Mesendoderm (in vitro differentiated cells): ENCODE results near the gene MECR.

Experiments
- DNase-seq: peaks from one replicate; pipeline ENCODE4 v3.0.0; 2013
- H2AK5ac ChIP-seq: 2 replicates; pipeline ENCODE4 v1.6.1; 2013; ENCODE audit warnings: low read length, inconsistent platforms
- H2BK120ac ChIP-seq: 2 replicates; pipeline ENCODE4 v1.6.1; 2013; ENCODE audit warnings: low read depth, mild to moderate bottlenecking, low read length, moderate library complexity, mixed read lengths
- H2BK15ac ChIP-seq: replicated peaks from 2 replicates; pipeline ENCODE4 v1.6.1; 2013; ENCODE audit warnings: low read depth, mild to moderate bottlenecking, moderate library complexity
- H2BK5ac ChIP-seq: 2 replicates; pipeline ENCODE4 v1.6.1; 2013; ENCODE audit warnings: low read length, inconsistent platforms
- H3K18ac ChIP-seq: 2 replicates; pipeline ENCODE4 v1.6.1; 2013; ENCODE audit warnings: mild to moderate bottlenecking, low read length, mixed read lengths
- H3K23ac ChIP-seq: one replicate; pipeline ENCODE4 v1.6.1; 2013; ENCODE audit warnings: low read length
- H3K27ac ChIP-seq: 2 replicates; pipeline ENCODE4 v1.5.1; 2013; ENCODE audit warnings: low read depth, mild to moderate bottlenecking, inconsistent platforms, low read length, moderate library complexity
- H3K27me3 ChIP-seq: 2 replicates; pipeline ENCODE4 v1.6.1; 2013; ENCODE audit warnings: low read length, control low read depth, mild to moderate bottlenecking, inconsistent platforms; ENCODE audit not compliant: insufficient read depth, poor library complexity
- H3K36me3 ChIP-seq: 2 replicates; pipeline ENCODE4 v1.6.1; 2013; ENCODE audit warnings: low read length, inconsistent platforms; ENCODE audit not compliant: control insufficient read depth, insufficient read depth
- H3K4ac ChIP-seq: one replicate; pipeline ENCODE4 v1.6.1; 2013; ENCODE audit warnings: low read depth, mild to moderate bottlenecking, low read length, moderate library complexity
- H3K4me1 ChIP-seq: 2 replicates; pipeline ENCODE4 v1.6.1; 2013; ENCODE audit warnings: low read depth, low read length, inconsistent platforms; ENCODE audit not compliant: control insufficient read depth
- H3K4me2 ChIP-seq: 2 replicates; pipeline ENCODE4 v1.6.1; 2013; ENCODE audit warnings: low read length
- H3K4me3 ChIP-seq: 2 replicates; pipeline ENCODE4 v1.5.1; 2013; ENCODE audit warnings: mild to moderate bottlenecking, low read length
- H3K56ac ChIP-seq: one replicate; pipeline ENCODE4 v1.6.1; 2013; ENCODE audit warnings: low read length
- H3K79me1 ChIP-seq: 2 replicates; pipeline ENCODE4 v1.6.1; 2013; ENCODE audit warnings: low read length, inconsistent platforms
- H3K79me2 ChIP-seq: 2 replicates; pipeline ENCODE4 v1.6.1; 2013; ENCODE audit warnings: mild to moderate bottlenecking, low read length; ENCODE audit not compliant: control insufficient read depth, insufficient read depth
- H3K9ac ChIP-seq: 2 replicates; pipeline ENCODE4 v1.6.1; 2013; ENCODE audit warnings: low read length, inconsistent platforms
- H4K5ac ChIP-seq: one replicate; pipeline ENCODE4 v1.6.1; 2013; ENCODE audit warnings: low read length
- H4K8ac ChIP-seq: one replicate; pipeline ENCODE4 v1.6.1; 2013; ENCODE audit warnings: low read depth, mild to moderate bottlenecking, control low read depth, low read length, moderate library complexity
- WGBS: extraction: QIAGEN DNeasy Blood & Tissue Kit; methylation state at CpG from one replicate; pipeline ENCODE4 v1.1.7; 2013; ENCODE audit warnings: low lambda C conversion rate, missing lambda C conversion rate; ENCODE audit not compliant: insufficient coverage; ENCODE audit errors: extremely low coverage; 5-methylcytosine and 5-hydroxymethylcytosine counted together

The MECR gene

GRCh38 chr1:29234471-29234870, 3.7 kb upstream of the MECR start:
- no peak overlapping the region for H3K56ac ChIP-seq
- H3K9ac ChIP-seq: no peak overlapping the region
- no peak overlapping the region for H4K8ac ChIP-seq
- H3K23ac ChIP-seq: no peak overlapping the region
- no peak overlapping the region for H4K5ac ChIP-seq
- no peak overlapping the region for H3K4ac ChIP-seq
- no peak overlapping the region for H3K18ac ChIP-seq
- WGBS: no CpG with 5 or more reads among the region's 1 CpG
- no peaks in the 10 kb centered on the region for H3K36me3 ChIP-seq
- H3K27me3 ChIP-seq: no peaks in the 10 kb centered on the region
- H2BK15ac ChIP-seq: no peak overlapping the region
- H3K4me3 ChIP-seq: no peak overlapping the region
- H3K4me2 ChIP-seq: no peak overlapping the region
- no peak overlapping the region for H3K27ac ChIP-seq
- peaks cover 12% of the 10 kb centered on the region for H3K79me1 ChIP-seq
- no peak overlapping the region for H2BK120ac ChIP-seq
- no peak for DNase-seq
- H2BK5ac ChIP-seq: no peak overlapping the region
- peaks cover 16% of the 10 kb centered on the region for H3K79me2 ChIP-seq
- peaks cover 7% of the 10 kb centered on the region for H3K4me1 ChIP-seq
- no peak overlapping the region for H2AK5ac ChIP-seq

DNA sequence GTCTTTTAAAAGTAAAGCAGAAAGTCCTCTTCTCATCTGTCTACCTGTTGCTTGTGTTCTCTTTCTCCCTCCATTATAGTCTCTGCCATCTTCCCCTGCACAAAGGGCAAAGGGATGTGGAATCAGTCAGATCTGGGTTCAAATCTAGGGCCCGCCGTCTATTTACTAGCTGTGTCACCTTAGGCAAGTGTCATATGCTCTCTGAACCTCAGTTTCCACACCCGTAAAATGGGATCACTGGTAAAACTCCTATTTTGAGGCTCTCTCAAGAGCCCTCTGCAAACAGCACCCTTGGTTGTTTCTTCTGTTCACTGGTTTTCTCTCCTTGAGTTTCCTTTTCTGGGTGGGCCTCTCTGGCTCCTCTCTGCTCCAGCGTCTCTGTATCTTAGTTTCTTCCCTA, 3.0 kb upstream of the MECR start:
- Histone ChIP-seq H2AK5ac (no peak overlapping the region), H3K9ac (no peak overlapping the region), H3K56ac (no peak overlapping the region), H3K4me3 (no peak overlapping the region), H3K27me3 (no peaks in the 10 kb centered on the region), H3K79me1 (peaks cover 12% of the 10 kb centered on the region), H3K79me2 (peaks cover 12% of the 10 kb centered on the region), H3K36me3 (no peaks in the 10 kb centered on the region), H2BK5ac (no peak overlapping the region), H4K8ac (no peak overlapping the region), H3K23ac (no peak overlapping the region), H2BK120ac (no peak overlapping the region), H3K4me2 (no peak overlapping the region), H3K18ac (no peak overlapping the region), H3K4me1 (peaks cover under 1% of the 10 kb centered on the region), H3K4ac (no peak overlapping the region), H3K27ac (no peak overlapping the region), H4K5ac (no peak overlapping the region), H2BK15ac (no peak overlapping the region)
- no peak for DNase-seq
- WGBS: no CpG with 5 or more reads among the region's 4 CpGs

DNA sequence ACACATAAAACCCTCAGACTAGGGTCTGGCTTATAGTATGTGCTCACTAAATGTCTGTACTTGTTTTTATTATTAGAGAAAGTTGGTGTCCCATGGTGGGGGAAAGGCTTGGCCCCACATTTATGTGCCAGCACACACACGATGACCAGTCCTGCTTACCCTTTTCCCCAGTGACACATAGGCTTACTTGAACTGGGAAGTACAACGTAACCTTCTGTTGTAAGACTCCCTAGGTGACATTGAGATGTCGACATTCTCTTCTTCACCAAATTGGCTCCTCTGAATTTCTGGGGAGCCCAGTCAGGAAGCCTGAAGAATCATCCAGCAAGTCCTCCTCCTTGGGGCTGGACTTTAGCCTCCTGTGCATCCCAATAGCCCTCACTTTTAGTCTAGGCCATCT, 1.7 kb upstream of the MECR start:
- Histone ChIP-seq H3K79me1 (peaks cover 12% of the 10 kb centered on the region), H3K27ac (no peak overlapping the region), H3K79me2 (peaks cover 10% of the 10 kb centered on the region), H3K9ac (no peak overlapping the region), H2BK5ac (no peak overlapping the region), H3K18ac (no peak overlapping the region), H2BK120ac (no peak overlapping the region), H4K8ac (no peak overlapping the region), H3K36me3 (no peaks in the 10 kb centered on the region), H3K4me2 (no peak overlapping the region), H3K23ac (no peak overlapping the region), H3K27me3 (no peaks in the 10 kb centered on the region), H3K4me3 (no peak overlapping the region), H2AK5ac (no peak overlapping the region), H4K5ac (no peak overlapping the region), H3K4me1 (no peaks in the 10 kb centered on the region), H3K56ac (no peak overlapping the region), H2BK15ac (no peak overlapping the region), H3K4ac (no peak overlapping the region)
- WGBS: no CpG with 5 or more reads among the region's 3 CpGs
- DNase-seq: no peak

GRCh38 chr1:29230204-29230552, 556 bp downstream of the MECR start:
- Histone ChIP-seq H2AK5ac (no peak overlapping the region), H3K4me3 (peak overlapping the region; percentile 96), H3K79me2 (peaks cover 3% of the 10 kb centered on the region), H3K4ac (no peak overlapping the region), H3K4me1 (no peaks in the 10 kb centered on the region), H3K18ac (no peak overlapping the region), H2BK120ac (no peak overlapping the region), H3K23ac (no peak overlapping the region), H3K36me3 (no peaks in the 10 kb centered on the region), H4K8ac (no peak overlapping the region), H4K5ac (no peak overlapping the region), H3K9ac (peak overlapping the region; percentile 86), H2BK5ac (no peak overlapping the region), H3K27ac (no peak overlapping the region), H2BK15ac (no peak overlapping the region), H3K79me1 (peaks cover 5% of the 10 kb centered on the region), H3K27me3 (no peaks in the 10 kb centered on the region), H3K4me2 (peak overlapping the region; percentile 94), H3K56ac (peak overlapping the region; percentile 93)
- no CpG with 5 or more reads among the region's 4 CpGs for WGBS
- no peak for DNase-seq

DNA sequence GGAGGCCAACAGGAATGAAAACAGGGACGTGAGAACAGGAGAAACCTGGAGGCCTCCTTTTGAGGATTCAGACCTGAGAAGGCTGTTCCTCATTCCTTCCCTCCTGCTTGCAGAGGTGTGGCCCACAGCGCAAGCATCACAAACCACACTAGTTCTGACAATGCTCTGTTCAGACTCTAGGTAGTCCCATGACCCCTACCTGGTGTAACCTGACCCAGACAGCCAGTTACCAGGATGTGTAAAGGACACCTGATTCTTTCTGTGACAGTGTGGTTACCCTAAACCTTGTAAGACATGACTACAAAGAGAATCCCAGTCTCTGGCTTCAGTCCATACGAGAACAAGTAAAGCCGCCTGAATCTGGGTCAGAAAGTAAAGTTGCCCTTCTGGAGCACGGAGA, 3.2 kb downstream of the MECR start:
- H3K4me2 ChIP-seq: no peak overlapping the region
- H3K36me3 ChIP-seq: no peaks in the 10 kb centered on the region
- H3K18ac ChIP-seq: no peak overlapping the region
- no peak overlapping the region for H2BK15ac ChIP-seq
- H3K4ac ChIP-seq: no peak overlapping the region
- no peak overlapping the region for H2BK5ac ChIP-seq
- H3K79me1 ChIP-seq: peaks cover 6% of the 10 kb centered on the region
- H3K23ac ChIP-seq: no peak overlapping the region
- H4K5ac ChIP-seq: no peak overlapping the region
- DNase-seq: peak; percentile 68
- no peak overlapping the region for H3K9ac ChIP-seq
- H2AK5ac ChIP-seq: no peak overlapping the region
- no peaks in the 10 kb centered on the region for H3K27me3 ChIP-seq
- H3K27ac ChIP-seq: no peak overlapping the region
- H4K8ac ChIP-seq: no peak overlapping the region
- H3K4me1 ChIP-seq: no peaks in the 10 kb centered on the region
- no CpG with 5 or more reads among the region's 5 CpGs for WGBS
- H3K4me3 ChIP-seq: no peak overlapping the region
- H3K79me2 ChIP-seq: peaks cover 3% of the 10 kb centered on the region
- H2BK120ac ChIP-seq: no peak overlapping the region
- no peak overlapping the region for H3K56ac ChIP-seq

GRCh38 chr1:29225361-29225760, 5.4 kb downstream of the MECR start:
- Histone ChIP-seq H3K9ac (no peak overlapping the region), H3K79me2 (peaks cover 3% of the 10 kb centered on the region), H4K5ac (no peak overlapping the region), H2BK120ac (no peak overlapping the region), H2BK5ac (no peak overlapping the region), H4K8ac (no peak overlapping the region), H3K4me1 (no peaks in the 10 kb centered on the region), H3K79me1 (peaks cover 6% of the 10 kb centered on the region), H2AK5ac (no peak overlapping the region), H3K23ac (no peak overlapping the region), H3K36me3 (no peaks in the 10 kb centered on the region), H2BK15ac (no peak overlapping the region), H3K27me3 (no peaks in the 10 kb centered on the region), H3K18ac (no peak overlapping the region), H3K56ac (no peak overlapping the region), H3K4ac (no peak overlapping the region), H3K4me3 (no peak overlapping the region), H3K4me2 (no peak overlapping the region), H3K27ac (no peak overlapping the region)
- whole genome bisulfite sequencing: no CpG with 5 or more reads among the region's 4 CpGs
- DNase-seq: no peak
